Lung (tissue), 12 donors: Measurements from ENCODE around the gene KCNMA1. TPM values are rescaled to one million over a fixed set of nuclear protein-coding genes. Genes with fewer than 3 reads are reported as not detected.

Experiments used
- ATAC-seq: fragments of 200-7000 bp; cut with Tn5 transposase; one replicate; pipeline ENCODE4 v1.9.1; 2020; ENCODE audit warnings: moderate number of reproducible peaks; ENCODE audit not compliant: insufficient read depth, low FRiP score
- DNase-seq, 3 donors: peaks; one replicate each; pipeline ENCODE4 v3.0.0-alpha.2; 2013 to 2017
- H3K27ac ChIP-seq, 2 donors: one replicate each; pipeline ENCODE4 v1.5.1; 2013; ENCODE audit warnings: mild to moderate bottlenecking in 2 of 2, moderate library complexity in 2 of 2, control low read depth in 1 of 2, inconsistent platforms in 1 of 2, low read depth in 1 of 2, low read length in 1 of 2
- H3K27me3 ChIP-seq, 3 donors: one replicate each; pipeline ENCODE4 v1.5.1; 2013; ENCODE audit warnings: low read length in 2 of 3; ENCODE audit not compliant: control insufficient read depth in 3 of 3, insufficient read depth in 3 of 3
- H3K36me3 ChIP-seq, 4 donors: one replicate each; pipeline ENCODE4 v1.5.1; 2013; ENCODE audit warnings: low read length in 4 of 4, mild to moderate bottlenecking in 1 of 4, moderate library complexity in 1 of 4; ENCODE audit not compliant: control insufficient read depth in 4 of 4, insufficient read depth in 4 of 4
- H3K4me1 ChIP-seq, 5 donors: one replicate each; pipeline ENCODE4 v1.5.1; 2013; ENCODE audit warnings: low read length in 5 of 5, mild to moderate bottlenecking in 2 of 5, moderate library complexity in 1 of 5; ENCODE audit not compliant: control insufficient read depth in 5 of 5, insufficient read depth in 5 of 5
- H3K4me3 ChIP-seq: one replicate; pipeline ENCODE4 v1.5.1; 2013; ENCODE audit warnings: mild to moderate bottlenecking, control low read depth, moderate library complexity
- H3K9ac ChIP-seq, 2 donors: one replicate each; pipeline ENCODE4 v1.5.1; 2013; ENCODE audit warnings: low read length in 2 of 2, control low read depth in 1 of 2; ENCODE audit not compliant: insufficient read depth in 1 of 2
- H3K9me3 ChIP-seq, 4 donors: one replicate each; pipeline ENCODE4 v1.5.1; 2013; ENCODE audit warnings: low read length in 3 of 4, mild to moderate bottlenecking in 1 of 4, moderate library complexity in 1 of 4; ENCODE audit not compliant: control insufficient read depth in 4 of 4, insufficient read depth in 3 of 4
- CTCF ChIP-seq: IDR thresholded peaks from 2 replicates; pipeline ENCODE4 v1.5.1; 2012; ENCODE audit warnings: mild to moderate bottlenecking; ENCODE audit errors: control extremely low read depth, extremely low read depth
- WGBS, 2 donors: extraction: QIAGEN DNeasy Blood & Tissue Kit; methylation state at CpG; one replicate each; pipeline ENCODE4 v1.1.7; 2013; 5-methylcytosine and 5-hydroxymethylcytosine counted together
- polyA plus RNA-seq, 2 donors: library from polyadenylated mRNA; stranded (reverse); fragments of 200-250 nt; gene quantifications; one replicate each; pipeline ENCODE4 v1.2.1, GENCODE V29; 2013
- total RNA-seq, 2 donors: library from RNA; depleted of rRNA in 1 of 2; stranded (reverse); fragments of >200 nt in 1 of 2; gene quantifications; one replicate each; pipeline ENCODE4 v1.2.1, GENCODE V29; 2014 to 2021
- donor health status: control.
- donor health status: control.
- donor health status: Bipolar disorder and iron deficiency.
- donor health status: healthy.
- donor health status: DM: yes; HTN: yes; CAD: no.

The KCNMA1 gene
- total and polyA plus RNA-seq, 4 donors = 3.8 to 13.0 (median 5.5) TPM

GRCh38 chr10:77173615-77174461 is 463.8 kb downstream of the KCNMA1 start:
- 26 to 27% methylated on average over 4 of the region's 4 CpGs for WGBS, 2 donors

DNA sequence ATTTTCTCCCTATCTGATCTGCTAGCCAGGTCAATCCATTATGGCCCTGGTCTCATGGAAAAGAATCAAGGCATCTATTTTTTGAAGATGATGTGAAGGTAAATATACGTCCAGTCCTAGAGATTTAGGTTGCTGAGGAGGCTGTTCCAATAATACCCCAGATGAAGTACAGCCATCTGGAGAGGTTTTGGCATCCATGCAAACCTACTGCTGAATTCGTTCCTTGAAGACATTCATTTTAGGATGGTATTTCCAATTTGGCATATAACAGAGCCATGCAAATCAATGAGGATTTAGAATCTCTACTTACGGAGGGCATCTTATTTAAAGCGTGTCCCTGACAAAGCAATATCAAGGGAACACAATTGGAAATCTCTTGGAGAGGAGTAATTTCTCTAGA is 465.5 kb downstream of the KCNMA1 start:
- WGBS, 2 donors = 81 to 88% methylated on average over 4 of the region's 4 CpGs
- H3K27me3 ChIP-seq = peaks cover 0 to 5% (median 0%) of the 10 kb centered on the region in 3 donors
- no peak for ATAC-seq

More at GRCh38 chr10:77173615-77174461, 463.8 kb downstream of the KCNMA1 start:
- no peak overlapping the region for H3K27ac ChIP-seq
- H3K4me3 ChIP-seq = no peak overlapping the region
- H3K27me3 ChIP-seq = peaks cover 0 to 5% (median 2%) of the 10 kb centered on the region in 3 donors
- no peak overlapping the region for H3K9ac ChIP-seq
- peak; percentile 79 to 88 (median 87) for DNase-seq
- peak; percentile 88 for TF ChIP-seq CTCF
- no peaks in the 10 kb centered on the region for H3K4me1 ChIP-seq
- H3K36me3 ChIP-seq = no peaks in the 10 kb centered on the region
- peak; percentile 69 for ATAC-seq
- H3K9me3 ChIP-seq = no peaks in the 10 kb centered on the region

DNA sequence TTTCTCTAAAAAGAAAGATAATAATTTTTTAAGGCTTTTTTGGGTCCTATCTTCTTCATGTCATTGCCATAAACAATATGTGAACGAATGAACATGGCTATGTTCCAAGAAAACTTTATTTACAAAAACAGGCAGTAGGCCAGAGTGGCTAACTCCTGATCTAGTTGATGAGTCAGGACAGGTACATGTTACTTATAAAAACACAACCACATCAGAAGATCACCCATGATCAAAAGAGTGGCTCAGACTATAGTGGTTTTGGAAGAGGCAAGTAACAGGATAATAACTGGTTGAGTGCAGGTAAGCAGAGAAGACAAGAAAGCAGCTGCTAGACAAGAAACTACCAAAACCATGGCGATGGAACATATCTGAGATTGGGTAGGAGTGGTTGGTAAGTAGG is 468.7 kb downstream of the KCNMA1 start:
- 30 to 44% methylated on average over 2 of the region's 2 CpGs for WGBS, 2 donors
- H3K4me3 ChIP-seq = no peak overlapping the region
- no peak overlapping the region for H3K27ac ChIP-seq
- no peak for TF ChIP-seq CTCF
- DNase-seq (no peak), ATAC-seq (no peak)
- no peaks in the 10 kb centered on the region for H3K36me3 ChIP-seq
- H3K4me1 ChIP-seq = no peaks in the 10 kb centered on the region
- H3K27me3 ChIP-seq = peaks cover 0 to 14% (median 1%) of the 10 kb centered on the region in 3 donors
- no peak overlapping the region for H3K9ac ChIP-seq
- H3K9me3 ChIP-seq = no peaks in the 10 kb centered on the region

More for the DNA sequence above, 465.5 kb downstream of the KCNMA1 start:
- Histone ChIP-seq H3K27ac (no peak overlapping the region), H3K9ac (no peak overlapping the region), H3K36me3 (no peaks in the 10 kb centered on the region), H3K9me3 (no peaks in the 10 kb centered on the region), H3K4me3 (no peak overlapping the region), H3K4me1 (no peaks in the 10 kb centered on the region)
- DNase-seq = no peak
- no peak for TF ChIP-seq CTCF
